Measurements from ENCODE around the gene CHN2.

The CHN2 gene

GRCh38 chr7:29432721-29433120 is 238.1 kb downstream of the CHN2 start:
- DNase-seq (ENCODE audit: low spot score), result no peak

GRCh38 chr7:29434380-29434768 is 239.8 kb downstream of the CHN2 start:
- no peak for DNase-seq (ENCODE audit: low spot score)

GRCh38 chr7:29435167-29435566 is 240.6 kb downstream of the CHN2 start:
- DNase-seq (ENCODE audit: low spot score), result no peak

DNA sequence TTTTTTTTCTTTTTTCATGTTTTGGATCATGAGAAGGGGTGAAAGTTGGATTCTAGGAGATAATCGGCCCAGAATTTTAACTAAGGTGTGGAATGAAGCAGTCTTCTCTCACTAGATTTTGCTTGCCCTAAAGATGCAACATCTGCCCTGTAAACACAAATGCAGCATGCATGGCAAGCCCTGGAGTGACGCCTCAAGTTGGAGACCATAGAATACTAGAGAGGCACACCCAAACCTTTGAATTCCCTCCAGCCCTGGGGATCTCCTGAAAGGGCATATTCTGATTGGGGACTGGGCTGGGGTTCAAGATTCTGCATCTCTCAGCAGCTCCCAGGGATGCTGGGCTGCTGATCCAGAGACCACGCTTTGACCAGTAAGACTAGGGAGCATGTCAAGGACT is 241.3 kb downstream of the CHN2 start:
- DNase-seq (ENCODE audit: low spot score), result no peak

GRCh38 chr7:29442146-29442545 is 247.6 kb downstream of the CHN2 start:
- DNase-seq (ENCODE audit: low spot score), result no peak

- no peak for DNase-seq (ENCODE audit: low spot score)
Measured at GRCh38 chr7:29443552-29443951, 249.0 kb downstream of the CHN2 start.

DNA sequence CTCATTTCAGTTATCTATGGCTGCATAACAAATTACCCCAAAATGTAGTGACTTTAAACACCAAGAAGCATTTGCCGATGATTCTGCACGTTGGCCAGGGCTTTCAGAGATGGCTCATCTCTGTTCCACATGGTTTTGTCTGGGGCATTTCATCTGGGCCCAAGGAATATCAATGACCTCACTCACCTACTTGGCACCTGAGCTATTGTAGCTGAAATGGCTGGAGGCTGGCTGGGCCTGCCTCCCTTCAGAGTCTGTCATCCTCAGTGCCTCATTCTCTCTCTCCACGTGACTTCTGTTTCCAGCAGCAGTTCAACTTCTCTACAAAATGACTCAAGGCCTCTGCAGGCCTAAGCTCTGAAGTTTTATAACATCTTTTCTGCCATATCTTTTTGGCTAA is 249.7 kb downstream of the CHN2 start:
- no peak for DNase-seq (ENCODE audit: low spot score)

DNA sequence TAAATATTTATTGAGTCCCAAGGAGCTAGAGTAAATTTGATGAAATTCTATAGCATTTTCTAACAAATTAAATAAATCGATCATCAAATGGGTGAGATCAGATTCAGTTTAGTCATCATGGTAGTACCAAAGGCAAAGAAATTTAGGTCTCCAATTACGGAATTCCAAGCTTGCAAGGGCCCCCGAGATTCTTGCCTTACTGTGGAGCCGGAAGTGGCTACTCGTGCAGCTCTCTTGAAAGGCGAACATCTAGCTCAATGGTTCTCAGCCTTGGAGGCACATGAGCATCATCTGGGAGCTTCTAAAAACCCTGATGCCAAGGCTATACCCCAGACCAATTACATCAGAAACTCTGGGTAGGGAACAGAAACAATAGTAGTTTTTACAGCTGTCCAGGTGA is 251.2 kb downstream of the CHN2 start:
- DNase-seq (ENCODE audit: low spot score), result no peak

- no peak for DNase-seq (ENCODE audit: low spot score)
Measured at GRCh38 chr7:29447828-29448227, 253.3 kb downstream of the CHN2 start.

GRCh38 chr7:29449569-29450260 is 255.1 kb downstream of the CHN2 start:
- no peak for DNase-seq (ENCODE audit: low spot score)

DNA sequence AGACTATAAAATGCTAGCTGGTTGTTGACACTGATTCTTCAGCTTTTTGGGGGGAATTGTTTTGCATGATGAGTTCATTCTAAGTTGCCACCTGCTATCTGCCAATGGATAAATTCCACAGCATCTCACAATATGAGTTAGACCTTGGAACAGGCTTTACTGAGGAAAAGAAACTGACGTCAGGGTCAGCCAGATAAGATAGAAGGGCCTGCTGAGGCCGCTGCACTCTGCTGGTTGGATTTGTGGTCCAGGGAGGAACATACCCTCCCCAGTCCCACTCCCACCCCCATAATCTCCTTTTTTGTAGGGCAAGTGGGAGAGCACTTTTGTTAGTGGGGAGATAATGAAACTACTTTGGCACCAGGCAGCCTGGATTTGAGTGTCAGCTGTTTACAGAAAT is 258.4 kb downstream of the CHN2 start:
- DNase-seq (ENCODE audit: low spot score), result no peak

DNA sequence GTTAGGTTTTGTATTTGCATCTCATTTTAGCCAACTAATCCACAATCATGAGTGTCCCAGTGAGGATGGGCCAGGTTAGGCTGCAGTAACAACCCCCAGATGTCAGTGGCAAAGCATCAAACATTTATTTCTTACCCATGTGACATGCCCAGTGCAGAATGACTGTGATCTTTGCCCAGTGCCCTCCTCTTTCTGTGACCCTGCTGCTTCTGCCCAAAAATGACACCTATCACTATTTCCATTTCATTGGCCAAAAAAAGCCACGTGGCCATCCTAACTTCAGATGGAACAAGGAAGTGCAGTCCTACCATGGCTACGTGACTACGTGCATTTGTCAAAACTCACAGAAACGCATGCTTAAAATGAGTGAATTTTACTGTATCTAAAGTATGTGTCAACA is 259.9 kb downstream of the CHN2 start:
- DNase-seq (ENCODE audit: low spot score), result no peak

GRCh38 chr7:29454899-29455451 is 260.4 kb downstream of the CHN2 start:
- DNase-seq (ENCODE audit: low spot score), result no peak

DNA sequence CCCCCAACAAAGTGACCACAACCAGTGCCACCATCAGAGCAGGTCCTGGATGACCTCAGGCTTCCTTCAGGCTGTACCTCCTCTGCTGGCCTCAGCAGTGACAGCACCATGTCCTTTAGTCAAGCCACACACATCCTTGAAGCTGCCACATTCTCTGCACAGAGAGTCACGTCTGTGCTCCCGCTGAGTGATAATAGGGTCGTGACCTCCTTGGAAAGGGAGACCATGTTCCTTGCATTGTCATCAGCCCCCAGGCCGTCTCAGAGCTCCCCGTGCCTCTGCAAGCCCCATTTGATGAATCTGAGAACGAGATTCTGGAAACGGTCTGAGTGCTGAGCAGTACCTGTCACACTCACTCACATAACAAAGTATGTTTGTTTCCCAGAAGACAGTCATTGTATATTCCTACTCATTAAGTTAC is 262.6 kb downstream of the CHN2 start:
- DNase-seq (ENCODE audit: low spot score), result no peak

DNA sequence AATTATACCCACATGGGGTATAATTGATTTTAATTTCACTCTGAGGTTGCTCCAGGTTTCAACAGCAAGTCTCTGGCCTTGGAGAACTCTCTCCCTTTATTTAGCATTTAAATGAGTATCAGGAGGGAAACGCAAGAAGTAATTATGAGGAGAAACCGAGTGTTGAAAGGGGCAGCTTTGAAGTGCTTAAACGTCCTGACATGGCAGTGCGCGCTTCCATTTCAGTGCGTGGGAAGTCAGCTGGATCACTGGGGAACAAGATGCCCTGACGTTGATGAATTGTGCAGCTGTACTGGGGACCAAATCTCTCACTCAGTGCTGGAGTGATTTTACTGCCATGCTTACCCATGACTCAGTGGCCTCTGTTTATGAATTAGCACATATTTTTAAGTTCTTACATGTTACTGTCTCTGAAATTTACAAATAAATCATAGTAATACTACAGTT is 263.0 kb downstream of the CHN2 start:
- DNase-seq (ENCODE audit: low spot score), result peak; percentile 21

GRCh38 chr7:29458933-29459332 is 264.4 kb downstream of the CHN2 start:
- no peak for DNase-seq (ENCODE audit: low spot score)

- DNase-seq (ENCODE audit: low spot score), result no peak
Measured at GRCh38 chr7:29459589-29459988, 265.0 kb downstream of the CHN2 start.

- no peak for DNase-seq (ENCODE audit: low spot score)
Measured at GRCh38 chr7:29461996-29462395, 267.4 kb downstream of the CHN2 start.

DNA sequence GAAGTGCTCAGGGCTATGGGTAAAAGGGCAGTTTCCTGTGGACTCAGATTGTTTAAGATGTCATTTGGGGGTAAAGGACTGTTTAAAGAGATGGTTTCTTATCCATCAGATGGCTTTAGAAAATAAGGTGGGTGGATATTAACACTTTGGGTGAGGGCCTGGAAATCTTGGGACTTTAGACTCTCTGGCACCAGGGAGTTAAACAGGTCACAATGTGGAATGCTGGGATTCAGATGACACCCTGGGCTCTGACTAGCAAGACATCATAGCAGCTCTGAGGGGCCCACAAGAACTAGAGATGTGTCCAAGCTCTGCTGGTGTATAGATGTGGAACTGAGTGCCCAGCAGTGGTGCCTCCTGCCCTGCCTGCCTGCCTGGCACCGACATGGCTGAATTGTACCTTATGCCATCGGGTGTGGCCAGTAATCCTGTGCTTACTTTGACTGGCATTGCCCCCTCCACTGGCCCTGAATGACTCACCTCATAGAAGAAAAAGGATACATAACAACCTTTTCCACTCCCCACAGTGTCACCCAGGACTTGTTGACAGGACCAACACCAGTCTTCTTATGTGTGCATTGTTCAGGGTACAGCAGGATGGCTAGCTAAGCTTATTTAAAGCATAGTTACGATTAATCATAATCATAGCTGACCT is 269.1 kb downstream of the CHN2 start:
- DNase-seq (ENCODE audit: low spot score), result no peak

DNA sequence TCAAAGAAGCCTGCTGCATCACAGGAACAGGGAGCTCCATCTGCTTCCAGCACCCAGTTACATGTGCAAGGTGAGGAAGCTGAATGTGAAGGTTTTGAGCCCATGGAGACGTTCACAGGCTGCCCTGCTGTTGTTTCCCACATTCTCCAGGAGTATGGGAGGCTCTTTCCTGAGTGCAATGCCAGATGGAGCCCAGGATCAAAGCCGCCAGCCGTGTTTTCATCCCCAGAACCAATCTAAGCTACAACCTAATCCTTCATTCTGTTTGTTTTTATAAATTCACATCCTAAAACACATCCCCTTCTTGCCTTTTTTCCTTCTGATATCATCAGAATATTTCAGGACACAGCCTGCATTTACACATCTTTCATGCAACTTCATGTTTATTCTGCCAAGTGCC is 270.2 kb downstream of the CHN2 start:
- no peak for DNase-seq (ENCODE audit: low spot score)

DNA sequence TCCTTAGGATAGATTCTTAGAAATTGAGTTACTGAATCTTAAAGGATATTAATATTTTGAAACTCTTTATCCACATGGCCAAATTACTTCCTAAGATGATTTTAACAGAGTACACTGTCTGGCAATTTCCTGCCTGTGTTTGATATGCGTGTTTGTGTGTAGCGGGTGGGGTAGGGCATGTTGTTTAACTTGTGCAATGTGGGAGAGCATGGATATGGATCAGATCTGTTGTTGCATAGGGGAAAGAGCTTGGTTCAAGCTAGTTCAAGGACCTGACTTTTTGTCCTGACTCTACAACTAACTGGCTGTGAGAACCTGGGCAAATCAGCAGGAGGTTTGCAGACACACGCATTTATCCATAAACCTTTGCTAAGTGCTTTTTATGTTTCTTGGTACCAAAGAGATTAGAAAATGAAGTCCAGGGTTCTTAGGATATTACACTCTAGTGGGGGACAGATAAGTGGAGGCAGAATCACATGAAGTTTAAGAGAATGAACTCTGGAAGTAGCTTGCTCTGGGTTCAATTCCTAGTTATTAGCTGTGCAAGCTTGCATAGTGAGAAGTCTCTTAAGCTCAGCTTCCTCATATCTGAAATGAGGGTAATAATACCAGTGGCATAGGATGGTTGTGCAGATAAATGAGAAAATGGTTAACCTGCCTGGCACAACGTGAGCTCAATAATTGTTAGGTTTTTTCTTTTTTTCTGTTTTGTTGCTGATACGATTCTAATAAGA is 272.8 kb downstream of the CHN2 start:
- no peak for DNase-seq (ENCODE audit: low spot score)

- DNase-seq (ENCODE audit: low spot score), result no peak
Measured at GRCh38 chr7:29468196-29468595, 273.6 kb downstream of the CHN2 start.

DNA sequence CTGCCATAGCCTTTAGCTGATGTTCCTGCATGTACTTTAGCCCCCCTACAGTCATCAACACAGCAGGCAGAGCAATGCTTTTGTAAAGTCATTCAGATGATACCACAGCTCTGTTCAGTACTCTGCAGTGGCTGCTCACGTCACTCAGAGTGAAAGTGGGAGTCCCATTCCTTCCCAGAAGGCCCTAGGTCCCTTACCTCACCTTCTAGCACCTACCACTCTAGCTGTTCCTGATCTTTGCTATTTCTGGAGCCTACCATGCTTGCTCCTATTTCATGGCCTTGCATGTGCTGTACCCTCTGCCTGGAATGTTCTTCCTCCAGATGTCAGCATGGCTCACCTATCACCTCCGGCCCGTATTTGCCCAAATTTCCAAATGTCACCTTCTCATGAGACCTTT is 274.7 kb downstream of the CHN2 start:
- DNase-seq (ENCODE audit: low spot score), result no peak
